NCI-H2171 (cell line): ENCODE measurements around the gene PRKN.

Experiments
- DNase-seq: peaks from one replicate; lab custom pipeline; 2025; lab: John Stamatoyannopoulos, UW

PRKN gene

DNA sequence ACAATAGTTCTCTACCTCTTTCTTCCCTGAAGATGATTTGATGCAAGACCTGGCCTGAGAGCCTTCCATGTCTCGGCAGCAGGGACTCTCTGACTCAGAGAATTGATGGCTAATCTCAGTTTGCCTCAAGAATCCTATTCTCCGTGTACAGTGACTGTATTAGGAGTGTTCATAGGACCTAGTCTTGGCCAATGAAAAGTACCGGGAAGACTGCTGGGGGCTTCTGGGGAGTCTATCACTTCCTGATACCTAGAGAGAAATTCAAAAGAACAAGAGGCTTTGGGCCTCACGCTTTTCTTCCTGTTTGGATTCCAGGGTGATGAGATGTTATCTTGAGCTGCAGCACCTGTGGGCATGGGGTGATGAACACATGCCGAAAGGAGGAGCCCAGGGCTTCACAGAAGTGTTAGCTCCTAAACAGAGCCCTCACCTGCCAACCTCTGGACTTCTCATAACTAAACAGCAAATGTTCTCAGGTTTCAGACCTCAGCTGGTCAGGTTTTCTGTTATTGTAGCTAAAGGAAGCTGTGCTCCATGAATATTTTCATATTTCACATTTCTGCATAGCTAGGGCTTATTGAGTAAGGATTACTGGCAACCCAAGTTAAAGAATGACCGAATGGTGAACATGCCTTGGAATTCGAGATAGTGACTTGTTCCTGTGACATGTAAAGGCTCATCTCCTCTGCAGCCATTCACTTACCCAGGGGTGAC, 1130.6 kb downstream of the PRKN start:
- DNase-seq = no peak

DNA sequence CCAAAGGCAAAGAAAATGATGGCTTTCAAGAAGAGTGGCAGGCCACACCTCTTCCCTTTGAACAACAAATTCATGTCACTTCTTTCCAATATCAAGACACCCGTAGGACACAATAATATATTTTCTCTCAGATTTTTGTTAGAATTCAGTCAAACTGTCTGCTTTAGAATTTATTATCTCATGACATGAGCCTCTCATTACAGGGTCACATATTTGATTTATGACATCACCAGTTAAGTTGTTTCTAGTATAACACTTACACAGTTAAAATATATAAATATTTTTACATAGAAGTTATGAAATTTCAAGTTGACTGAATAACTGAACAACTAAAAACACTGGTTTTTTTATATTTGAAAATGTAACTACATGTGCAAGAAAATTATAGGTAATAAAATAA, 1133.2 kb downstream of the PRKN start:
- no peak for DNase-seq

DNA sequence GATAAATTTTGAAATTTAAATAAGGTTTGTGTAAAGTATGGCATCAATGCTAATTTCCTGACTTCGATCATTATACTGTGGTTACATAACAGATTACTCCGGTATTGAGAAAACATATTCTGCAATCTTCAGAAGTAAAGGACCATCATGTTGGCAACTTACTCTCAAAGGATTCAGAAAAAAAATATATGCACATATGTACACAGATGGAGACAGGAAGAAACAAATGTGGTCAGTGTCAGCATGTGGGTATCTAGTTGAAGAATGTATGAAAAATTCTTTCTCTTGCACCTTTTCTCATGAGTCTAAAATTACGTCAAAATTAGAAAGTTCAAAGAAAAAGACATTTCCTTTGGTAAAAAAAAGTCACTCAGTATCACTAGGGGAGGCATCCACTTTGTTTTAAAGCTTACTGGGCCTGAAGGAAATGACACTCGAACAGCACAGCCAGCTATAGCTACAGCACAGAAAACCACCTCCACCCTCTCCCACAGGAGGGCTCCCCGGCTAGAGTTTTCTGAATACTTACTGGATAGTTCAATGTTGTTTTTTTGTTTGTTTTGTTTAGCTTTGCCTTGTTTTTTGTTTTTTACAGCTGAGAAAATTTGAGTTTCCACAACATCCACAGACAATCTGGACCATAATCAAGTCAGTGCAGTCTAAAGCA, 1136.5 kb downstream of the PRKN start:
- no peak for DNase-seq

DNA sequence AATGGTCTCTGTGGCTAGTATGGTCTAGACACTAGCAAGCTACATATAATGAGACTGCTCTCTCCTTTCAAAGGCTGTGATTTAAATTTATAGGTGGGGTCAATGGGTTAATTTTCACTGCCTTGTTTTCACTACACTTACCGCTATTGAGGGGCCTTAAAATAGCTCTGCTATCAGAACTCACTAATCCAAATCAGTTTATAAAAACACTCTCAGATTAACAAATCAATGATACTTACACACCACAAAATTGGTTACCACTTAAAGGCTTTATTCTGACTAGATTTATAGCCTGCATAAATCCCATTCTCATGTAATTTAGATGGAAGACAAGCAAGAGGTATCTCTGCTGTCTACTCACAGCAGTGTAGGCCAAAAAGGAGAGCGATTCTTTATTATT, 1140.7 kb downstream of the PRKN start:
- no peak for DNase-seq

DNA sequence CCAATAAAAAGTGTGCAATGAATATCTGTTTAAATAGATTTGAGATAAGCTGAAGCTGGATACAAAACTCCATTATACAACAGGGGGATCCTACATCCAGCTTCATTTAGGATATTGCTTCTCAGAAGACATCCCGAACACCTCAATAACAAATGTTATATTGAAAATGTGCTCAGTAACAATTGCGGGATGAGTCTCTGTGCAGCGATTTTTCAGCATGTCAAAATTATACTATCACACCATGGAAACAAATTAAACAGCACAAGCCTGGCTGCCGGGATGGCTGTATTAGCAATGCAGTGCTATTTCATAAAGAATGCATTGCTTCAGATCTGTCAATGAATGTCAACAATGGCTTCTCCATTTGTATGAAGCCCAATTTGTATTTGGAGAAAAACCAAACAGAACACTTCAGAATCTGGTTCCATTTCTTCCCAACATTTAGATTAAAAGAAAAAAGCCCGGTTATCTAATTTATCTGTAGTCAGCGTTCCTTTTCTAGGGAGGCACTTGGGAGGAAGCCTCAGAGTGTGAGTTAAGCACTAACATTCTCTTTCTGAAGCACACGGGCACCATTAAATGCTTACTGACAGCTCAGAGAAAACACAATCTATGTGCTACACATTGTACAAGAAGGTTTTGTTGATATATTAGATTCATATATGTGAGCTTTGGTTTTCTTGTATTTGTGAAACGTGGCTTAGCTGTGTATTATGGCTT, 1142.8 kb downstream of the PRKN start:
- DNase-seq = no peak

DNA sequence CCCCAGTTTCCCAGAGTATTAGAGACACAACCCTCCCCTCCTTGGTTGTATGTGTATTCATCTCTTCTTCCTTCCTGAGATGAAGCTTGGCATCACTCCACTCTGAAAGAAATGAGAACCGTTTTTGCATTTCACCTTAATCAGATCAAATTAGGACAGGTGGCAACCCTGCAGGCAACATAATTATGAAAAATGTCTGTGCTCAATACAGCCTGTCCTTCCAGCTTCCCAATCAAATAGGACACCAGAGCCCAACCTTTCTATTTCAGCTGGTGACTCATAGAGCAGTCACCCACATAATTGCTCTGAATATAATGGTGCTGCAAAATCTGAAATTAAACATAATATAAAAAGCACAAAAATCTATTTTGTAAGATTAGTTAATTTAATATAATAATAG, 1143.5 kb downstream of the PRKN start:
- DNase-seq = no peak

DNA sequence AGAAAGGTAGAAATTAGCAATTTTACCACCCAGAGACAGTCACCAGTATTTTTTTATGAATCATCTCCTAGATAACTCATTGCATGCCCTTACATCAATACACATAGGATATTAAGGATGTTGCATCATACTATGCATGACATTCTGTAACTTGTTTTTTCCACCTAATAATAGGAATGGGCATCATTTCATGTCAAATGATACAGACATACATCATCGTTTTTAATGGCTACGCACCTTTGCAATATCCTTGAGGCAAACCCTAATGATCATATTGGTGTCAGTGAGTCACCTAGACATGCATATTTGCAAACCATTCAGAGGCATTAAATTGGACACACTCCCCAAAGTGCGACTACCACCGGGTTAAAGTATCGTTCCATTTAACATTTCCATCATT, 1144.0 kb downstream of the PRKN start:
- DNase-seq = no peak

DNA sequence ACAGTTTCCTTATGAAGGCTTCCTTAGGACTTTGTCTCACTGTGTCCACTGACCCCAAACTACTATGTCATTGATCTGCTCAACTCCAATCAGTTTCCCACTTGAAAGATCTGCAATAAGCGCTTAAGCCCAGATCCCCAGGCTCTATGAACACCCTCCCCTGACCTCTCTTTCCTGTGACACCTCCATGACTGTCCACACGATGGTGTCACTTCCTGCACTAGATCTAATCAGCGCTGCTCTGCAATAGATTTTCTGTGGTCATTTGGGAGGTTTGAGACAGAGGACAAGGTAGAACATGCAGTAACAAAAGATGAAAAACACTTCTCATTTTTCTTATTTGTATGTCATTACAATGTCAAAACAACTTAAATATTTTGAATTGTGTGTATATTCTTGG, 1149.1 kb downstream of the PRKN start:
- DNase-seq = no peak

DNA sequence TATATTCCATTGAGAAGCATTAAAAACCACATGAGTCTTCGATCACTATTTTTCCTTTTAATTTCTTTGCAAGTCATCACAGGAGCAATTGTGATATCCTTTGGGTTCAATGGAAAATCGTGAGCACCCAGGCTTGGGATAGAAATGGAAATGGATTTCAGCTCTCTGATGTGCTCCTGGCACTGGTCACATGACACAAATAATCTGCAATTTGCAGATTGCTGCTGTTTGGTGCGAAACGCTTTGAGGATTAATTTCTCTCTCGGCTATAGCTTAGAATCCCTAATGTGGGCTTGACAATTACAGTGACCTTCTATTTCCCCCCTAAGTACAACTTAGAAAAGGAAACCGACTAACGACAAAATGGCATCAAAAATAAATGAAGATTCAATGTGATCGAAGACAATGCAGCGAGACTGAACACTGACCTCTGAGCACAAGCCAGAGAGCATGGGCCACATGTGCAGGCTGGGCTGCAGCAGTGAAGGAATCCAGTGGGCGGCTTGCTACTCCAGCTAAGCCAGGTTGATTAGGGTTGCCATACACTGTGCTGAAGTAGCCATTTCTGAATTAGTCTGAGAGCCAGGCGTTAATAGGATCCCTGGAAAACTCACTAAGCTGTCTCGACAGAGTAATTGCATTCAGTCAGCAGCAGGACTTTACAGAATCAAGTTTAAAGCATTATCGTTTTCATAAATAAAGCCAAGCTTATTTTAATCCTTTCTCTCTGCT, 1151.9 kb downstream of the PRKN start:
- no peak for DNase-seq

DNA sequence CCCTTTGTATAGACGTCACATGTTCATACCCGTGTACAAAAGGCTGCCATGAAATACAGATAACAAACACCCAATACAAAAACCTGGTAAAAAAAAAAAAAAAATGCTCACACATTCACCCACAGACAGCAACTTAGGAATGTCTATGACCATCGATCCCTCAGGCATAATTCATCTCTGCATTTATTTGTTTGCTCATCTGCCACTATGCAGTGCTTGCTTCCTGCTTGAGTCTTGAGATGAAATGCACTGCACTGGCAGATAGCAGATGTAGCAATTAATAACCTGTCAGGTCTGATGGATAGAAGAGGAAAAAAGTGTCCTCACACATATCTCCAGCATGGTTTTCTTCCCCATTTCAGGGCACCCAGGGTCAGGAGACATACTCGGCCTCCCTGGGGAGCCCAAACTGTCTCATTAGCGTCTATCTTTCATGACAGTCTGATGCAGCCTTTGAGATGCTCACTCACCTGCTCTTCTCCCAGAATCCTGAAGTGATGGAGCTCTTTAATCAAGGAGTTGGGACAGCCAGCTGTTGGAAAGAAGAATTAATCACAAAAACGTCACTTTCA, 1158.6 kb downstream of the PRKN start:
- no peak for DNase-seq

DNA sequence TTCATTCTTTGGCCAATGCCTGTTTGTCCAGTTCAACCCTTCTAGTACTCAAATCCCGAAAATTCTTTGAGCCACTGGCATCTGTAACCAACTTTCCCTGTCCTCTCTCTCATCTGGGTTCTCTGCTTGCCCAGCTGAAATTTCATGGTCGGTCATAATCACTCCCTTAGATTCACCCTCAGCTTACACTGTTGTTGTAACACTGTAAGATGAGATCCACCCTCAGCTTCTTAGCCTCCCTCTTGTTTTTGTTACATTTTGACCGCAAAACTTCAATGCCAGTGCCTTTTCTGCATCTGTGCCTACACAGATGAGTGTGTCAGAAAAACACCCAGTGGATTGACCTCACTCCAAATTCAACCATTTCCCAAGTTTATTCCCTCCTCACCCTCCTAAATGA, 1162.6 kb downstream of the PRKN start:
- no peak for DNase-seq

DNA sequence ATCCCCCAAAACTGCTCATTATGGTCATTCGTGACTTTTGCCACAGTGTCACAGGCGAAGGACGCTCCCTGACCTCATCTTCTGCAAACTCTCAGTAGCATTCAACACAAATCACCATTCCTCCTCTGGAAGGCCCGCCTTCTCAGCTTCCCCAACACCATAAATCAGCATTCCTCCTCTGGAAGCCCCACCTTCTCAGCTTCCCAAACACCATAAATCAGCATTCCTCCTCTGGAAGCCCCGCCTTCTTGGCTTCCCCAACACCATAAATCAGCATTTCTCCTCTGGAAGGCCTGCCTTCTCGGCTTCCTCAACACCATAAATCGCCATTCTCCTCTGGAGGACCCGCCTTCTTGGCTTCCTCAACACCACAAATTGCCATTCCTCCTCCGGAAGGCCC, 1165.7 kb downstream of the PRKN start:
- no peak for DNase-seq

DNA sequence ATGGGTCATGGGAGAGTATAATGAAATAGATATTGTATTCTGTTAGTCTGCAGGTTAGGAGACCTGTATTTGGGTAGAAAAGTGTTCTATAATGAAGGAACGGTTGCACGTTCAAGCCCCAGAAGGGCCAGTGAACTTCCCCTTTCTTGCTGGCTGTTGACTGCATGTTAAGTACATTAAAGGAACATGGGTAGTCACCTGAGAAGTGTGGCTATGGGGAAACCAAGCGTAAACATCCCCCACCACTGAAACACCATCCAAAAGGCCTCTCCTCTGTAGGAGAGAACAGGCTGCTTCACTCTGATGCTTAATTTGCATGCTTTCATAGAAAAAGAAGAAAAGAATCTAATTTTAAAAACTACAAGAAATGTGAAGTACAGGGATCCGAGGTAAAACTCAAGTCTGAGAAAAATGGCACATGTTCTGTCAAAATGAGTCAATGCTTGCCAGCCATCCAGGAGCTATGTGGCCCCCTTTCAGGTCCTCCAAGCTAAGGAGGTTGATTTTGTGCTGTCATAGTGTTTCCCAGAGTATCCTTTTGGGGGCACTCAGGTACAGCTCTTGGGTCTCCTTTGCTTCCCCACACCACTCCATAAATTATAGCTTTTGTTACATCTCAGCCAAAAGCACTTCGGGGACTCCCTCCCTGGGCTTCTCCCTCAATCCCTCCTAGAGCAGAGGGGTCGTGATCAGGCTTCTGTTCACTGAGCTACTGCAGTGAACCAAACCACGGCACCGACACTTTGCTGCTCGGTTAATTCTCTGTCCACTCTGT, 1170.0 kb downstream of the PRKN start:
- DNase-seq = no peak

DNA sequence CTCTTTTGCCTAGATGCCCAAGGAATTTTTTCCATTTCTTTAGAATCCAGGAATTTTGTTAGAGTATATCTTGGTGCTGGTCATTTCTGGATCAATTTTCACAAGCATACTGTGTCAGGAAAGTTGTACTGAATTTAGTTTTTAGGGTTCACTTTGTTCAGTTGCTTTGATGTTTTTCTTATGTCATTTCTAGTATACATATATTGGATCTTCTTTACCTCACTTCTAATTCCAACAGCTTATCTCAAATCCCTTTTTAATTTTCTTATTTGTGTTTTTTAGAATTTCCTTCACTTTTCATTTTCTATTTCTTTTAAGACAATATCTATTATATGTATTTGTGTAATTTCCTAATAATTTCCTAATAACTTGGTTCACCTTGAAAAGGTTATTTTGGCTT, 1172.7 kb downstream of the PRKN start:
- DNase-seq = no peak

DNA sequence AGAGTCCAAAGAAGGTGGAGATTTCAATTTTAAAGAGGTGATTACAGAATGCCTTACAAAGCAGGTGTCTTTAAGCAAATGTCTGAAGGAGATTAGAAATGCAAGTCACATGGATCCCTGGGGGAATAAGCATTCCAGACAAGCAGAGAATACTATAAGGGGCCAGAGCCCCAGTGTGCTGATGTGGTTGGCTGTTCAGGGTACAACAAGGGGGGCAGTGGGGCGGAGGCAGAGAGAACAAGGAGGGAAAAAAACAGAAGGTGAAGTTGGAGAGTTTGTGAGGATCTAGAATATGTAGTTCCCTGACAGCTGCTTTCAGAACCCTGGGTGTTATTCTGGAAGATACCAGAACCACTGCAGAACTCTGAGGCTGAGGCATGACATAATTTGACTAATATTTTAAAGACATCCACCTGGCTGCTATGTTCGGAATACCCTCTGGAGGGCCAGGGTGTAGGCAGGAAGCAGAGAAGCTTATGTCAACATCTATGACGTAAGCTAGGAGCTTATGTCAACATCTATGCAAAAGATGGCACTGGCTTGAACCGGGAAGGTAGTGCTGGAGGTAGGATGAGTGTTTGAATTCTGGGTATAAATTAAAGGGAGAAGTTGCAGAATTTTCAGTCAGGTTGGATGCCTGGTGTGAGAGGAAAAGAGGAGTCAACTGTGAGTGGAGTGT, 1177.5 kb downstream of the PRKN start:
- no peak for DNase-seq

DNA sequence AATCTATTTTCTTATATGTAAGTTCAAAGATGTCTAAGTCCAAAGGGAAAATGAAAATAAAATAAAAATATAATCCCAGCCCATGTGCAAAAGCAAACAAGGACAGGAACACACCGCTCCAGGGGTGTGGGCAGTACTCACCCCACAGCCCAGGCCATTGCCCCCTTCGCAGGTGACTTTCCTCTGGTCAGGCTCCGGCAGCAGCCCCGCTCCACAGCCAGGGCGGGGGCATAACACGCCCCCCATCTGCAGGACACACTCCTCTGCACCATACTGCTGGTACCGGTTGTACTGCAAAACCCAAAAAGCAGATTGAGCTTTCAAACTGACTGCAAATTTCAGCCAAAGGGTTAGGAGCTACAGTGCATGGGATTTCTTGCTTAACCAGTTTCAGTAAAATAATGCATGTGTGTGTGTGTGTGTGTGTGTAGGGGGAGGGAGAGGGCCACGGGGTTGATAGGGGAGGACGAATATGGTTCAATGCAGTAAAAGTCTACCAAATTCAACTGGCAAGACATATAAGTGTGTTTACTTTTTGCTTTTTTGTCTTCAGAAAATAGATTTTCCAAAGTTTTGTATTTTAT, 1178.8 kb downstream of the PRKN start:
- DNase-seq = no peak

DNA sequence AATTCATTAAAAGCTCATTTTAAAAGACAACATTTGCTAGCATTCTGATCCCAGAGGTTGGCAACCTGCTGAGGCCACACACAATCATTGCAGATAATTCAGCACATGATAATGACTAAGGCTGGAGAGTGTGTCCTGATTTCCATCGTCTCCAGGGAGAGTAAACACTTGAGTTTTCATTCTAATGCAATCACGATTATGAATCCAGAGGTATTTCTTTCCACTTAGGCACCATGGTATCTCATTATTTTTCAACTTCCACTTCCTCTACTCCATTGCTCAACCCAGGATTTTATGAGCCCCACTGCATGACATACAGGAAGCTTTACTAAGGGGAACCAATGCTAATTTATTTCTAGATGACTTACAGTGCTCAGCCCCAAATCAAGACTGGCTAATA, 1179.9 kb downstream of the PRKN start:
- no peak for DNase-seq

DNA sequence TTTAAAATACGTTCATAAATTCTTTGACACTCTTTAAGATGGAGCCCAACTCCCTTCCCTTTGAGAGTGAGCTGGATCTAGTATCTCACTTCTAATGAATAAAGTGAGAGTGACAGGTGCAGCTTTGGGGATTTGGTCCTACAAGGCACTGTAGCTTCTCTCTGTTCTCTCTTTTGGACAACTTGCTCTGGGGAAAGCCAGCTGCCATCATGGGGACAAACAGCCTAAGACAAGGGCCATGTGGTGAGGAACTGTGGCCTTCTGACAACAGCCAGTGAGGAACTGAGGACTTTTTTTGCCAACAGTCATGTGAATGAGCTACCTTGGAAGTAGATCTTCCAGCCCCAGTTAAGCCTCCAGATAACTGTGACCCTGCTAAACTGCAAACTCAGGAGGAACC, 1180.9 kb downstream of the PRKN start:
- DNase-seq = no peak

DNA sequence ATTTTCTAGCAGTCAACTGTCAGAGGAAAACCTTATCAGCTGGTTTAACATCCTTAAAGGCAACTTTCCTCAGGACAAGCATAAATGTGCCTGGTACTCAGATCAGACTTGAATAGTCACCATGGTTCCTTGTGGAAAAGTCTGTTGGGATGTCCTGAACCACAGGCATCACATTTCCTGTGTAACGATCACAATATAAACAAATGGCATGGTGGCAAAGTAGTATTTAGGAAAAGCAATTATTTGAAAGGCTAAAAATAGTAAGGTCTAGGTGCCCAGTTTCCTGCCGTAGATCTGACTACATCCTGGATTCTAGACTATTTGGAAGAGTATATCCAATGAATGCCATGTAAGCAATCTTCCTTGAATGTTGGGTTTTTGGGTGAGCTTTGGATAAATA, 1181.8 kb downstream of the PRKN start:
- no peak for DNase-seq

DNA sequence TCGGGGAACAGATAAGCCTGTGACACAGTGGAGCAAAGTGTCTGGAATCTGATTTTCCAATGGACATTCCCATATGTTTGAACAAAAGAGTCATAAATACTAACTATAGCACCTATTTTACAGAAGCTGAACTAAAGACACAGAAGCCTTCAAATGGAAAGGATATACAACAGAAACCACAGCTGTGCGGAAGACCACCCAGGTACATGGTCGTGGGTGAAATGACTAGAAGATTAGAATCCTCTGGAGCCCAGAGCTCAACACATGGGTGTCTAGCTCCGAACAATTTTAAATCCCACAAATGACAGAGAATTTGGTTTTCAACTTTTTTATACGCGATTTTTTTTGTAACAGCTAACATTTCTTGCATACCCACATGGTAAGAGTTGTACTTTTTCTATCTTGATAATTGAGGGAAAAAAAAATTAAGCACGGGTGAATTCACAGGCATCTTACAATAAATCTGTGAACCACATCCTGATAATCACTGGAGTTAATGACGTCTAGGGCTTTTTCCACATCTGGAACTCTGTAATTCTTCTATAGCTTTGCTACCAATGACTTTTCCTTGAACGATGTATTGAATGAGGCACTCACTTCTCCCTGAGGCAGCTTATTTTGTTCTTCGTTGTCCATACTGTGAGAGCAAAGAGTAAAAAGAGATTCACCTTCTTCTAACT, 1182.6 kb downstream of the PRKN start:
- no peak for DNase-seq
